IMR-90 (cell line): ENCODE measurements around the gene OMD. TPM values are rescaled to one million over a fixed set of nuclear protein-coding genes. Genes with fewer than 3 reads are reported as not detected.

ENCODE experiments used
- ATAC-seq: fragments of 200-7000 bp; cut with Tn5 transposase; 2 replicates; pipeline ENCODE4 v1.9.1; 2020; ENCODE audit warnings: low read depth, mild to moderate bottlenecking, moderate library complexity
- BruUV-seq: library from RNA; stranded (reverse); fragments of 400-500 nt; replicated peaks from 2 replicates; lab custom pipeline; 2021; lab: Mats Ljungman, UMichigan
- CTCF ChIA-PET: fragments of 300-600 bp; formaldehyde crosslinking; extraction: SDS; loops from one replicate; lab custom pipeline; 2021; ENCODE audit warnings: antibody characterized with exemption; lab: Yijun Ruan, JAX
- POLR2A ChIA-PET: fragments of 300-600 bp; sonication (Branson Sonifier 250); formaldehyde crosslinking; loops from one replicate; lab custom pipeline; 2022; ENCODE audit warnings: antibody characterized with exemption; ENCODE audit not compliant: unreplicated experiment; lab: Charles Lee
- DNase-seq: peaks from one replicate; pipeline ENCODE4 v3.0.0; 2013
- H2AFZ ChIP-seq: replicated peaks from 2 replicates; pipeline ENCODE3; 2013; ENCODE audit warnings: low read length, mild to moderate bottlenecking; ENCODE audit not compliant: poor library complexity
- H2AK5ac ChIP-seq: 2 replicates; pipeline ENCODE4 v1.6.1; 2013; ENCODE audit warnings: low read depth, low read length, inconsistent platforms
- H2AK9ac ChIP-seq: replicated peaks from 2 replicates; pipeline ENCODE3; 2013; ENCODE audit warnings: mild to moderate bottlenecking, low read depth, low read length, moderate library complexity; ENCODE audit not compliant: poor library complexity
- H2BK120ac ChIP-seq: 2 replicates; pipeline ENCODE4 v1.6.1; 2013; ENCODE audit warnings: low read depth, low read length, inconsistent platforms
- H2BK15ac ChIP-seq: 3 replicates; pipeline ENCODE4 v1.6.1; 2013; ENCODE audit warnings: low read depth, low read length, inconsistent platforms
- H2BK20ac ChIP-seq: 2 replicates; pipeline ENCODE4 v1.6.1; 2013; ENCODE audit warnings: low read depth, mild to moderate bottlenecking, inconsistent platforms, low read length, moderate library complexity
- H2BK5ac ChIP-seq: 2 replicates; pipeline ENCODE4 v1.6.1; 2013; ENCODE audit warnings: mild to moderate bottlenecking, low read depth, low read length, inconsistent platforms; ENCODE audit not compliant: poor library complexity, severe bottlenecking
- H3K14ac ChIP-seq: replicated peaks from 2 replicates; pipeline ENCODE4 v1.6.1; 2013; ENCODE audit warnings: low read depth, low read length, inconsistent platforms
- H3K18ac ChIP-seq: 2 replicates; pipeline ENCODE4 v1.6.1; 2013; ENCODE audit warnings: low read depth, low read length, control low read depth
- H3K23ac ChIP-seq: 2 replicates; pipeline ENCODE4 v1.6.1; 2013; ENCODE audit warnings: low read depth, low read length, inconsistent platforms
- H3K27ac ChIP-seq: 2 replicates; pipeline ENCODE4 v1.5.1; 2013; ENCODE audit warnings: mild to moderate bottlenecking, control low read depth, low read length; ENCODE audit not compliant: insufficient read depth
- H3K27me3 ChIP-seq: 2 replicates; pipeline ENCODE4 v1.6.1; 2013; ENCODE audit warnings: low read length; ENCODE audit not compliant: control insufficient read depth, insufficient read depth
- H3K36me3 ChIP-seq: 2 replicates; pipeline ENCODE4 v1.6.1; 2013; ENCODE audit warnings: low read length, mixed read lengths; ENCODE audit not compliant: control insufficient read depth, insufficient read depth
- H3K4ac ChIP-seq: 2 replicates; pipeline ENCODE4 v1.6.1; 2013; ENCODE audit warnings: low read depth, low read length, inconsistent platforms
- H3K4me1 ChIP-seq: 2 replicates; pipeline ENCODE4 v1.6.1; 2013; ENCODE audit warnings: low read length, mixed read lengths; ENCODE audit not compliant: control insufficient read depth, insufficient read depth
- H3K4me2 ChIP-seq: 2 replicates; pipeline ENCODE4 v1.6.1; 2013; ENCODE audit warnings: low read depth, mild to moderate bottlenecking, control low read depth, low read length, moderate library complexity
- H3K4me3 ChIP-seq: 2 replicates; pipeline ENCODE4 v1.5.1; 2013; ENCODE audit warnings: low read depth, mild to moderate bottlenecking, control low read depth, low read length, moderate library complexity; ENCODE audit not compliant: insufficient read depth
- H3K56ac ChIP-seq: 2 replicates; pipeline ENCODE4 v1.6.1; 2013; ENCODE audit warnings: low read length, inconsistent platforms; ENCODE audit not compliant: insufficient read depth; ENCODE audit errors: extremely low read depth
- H3K79me1 ChIP-seq, 2 experiments: 2 replicates each; pipeline ENCODE4 v1.6.1; 2013; ENCODE audit warnings: low read length in 2 of 2, inconsistent platforms in 1 of 2, low read depth in 1 of 2
- H3K9ac ChIP-seq: 2 replicates; pipeline ENCODE4 v1.6.1; 2013; ENCODE audit warnings: low read depth, low read length, control low read depth
- H3K9me1 ChIP-seq: 2 replicates; pipeline ENCODE4 v1.6.1; 2013; ENCODE audit warnings: low read length, inconsistent platforms; ENCODE audit not compliant: insufficient read depth
- H3K9me3 ChIP-seq: 2 replicates; pipeline ENCODE4 v1.6.1; 2013; ENCODE audit warnings: low read length; ENCODE audit not compliant: control insufficient read depth, insufficient read depth
- H4K20me1 ChIP-seq: 2 replicates; pipeline ENCODE4 v1.6.1; 2013; ENCODE audit warnings: low read length, inconsistent platforms; ENCODE audit not compliant: insufficient read depth
- H4K5ac ChIP-seq: 2 replicates; pipeline ENCODE4 v1.6.1; 2013; ENCODE audit warnings: mild to moderate bottlenecking, low read depth, low read length, control low read depth
- H4K8ac ChIP-seq, 2 experiments: 2 replicates each; pipeline ENCODE4 v1.6.1; 2013; ENCODE audit warnings: low read depth in 2 of 2, low read length in 2 of 2, control low read depth in 1 of 2, inconsistent platforms in 1 of 2
- H4K91ac ChIP-seq: 2 replicates; pipeline ENCODE4 v1.6.1; 2013; ENCODE audit warnings: low read depth, low read length, inconsistent platforms; ENCODE audit not compliant: insufficient read depth
- BHLHE40 ChIP-seq: fragments of 150-350 bp; IDR thresholded peaks from 2 replicates; pipeline ENCODE4 v1.6.1; 2016; ENCODE audit warnings: mild to moderate bottlenecking, low read depth, low read length
- CEBPB ChIP-seq: IDR thresholded peaks from 2 replicates; pipeline ENCODE4 v1.6.1; 2012; ENCODE audit warnings: low read depth, low read length, improper control_type of control experiment
- CHD1 ChIP-seq: IDR thresholded peaks from 2 replicates; pipeline ENCODE4 v1.6.1; 2012; ENCODE audit warnings: low read depth, low read length, improper control_type of control experiment
- FOS ChIP-seq: fragments of 150-350 bp; IDR thresholded peaks from 2 replicates; pipeline ENCODE4 v1.6.1; 2016; ENCODE audit warnings: low read depth, low read length
- MAFK ChIP-seq: IDR thresholded peaks from 2 replicates; pipeline ENCODE4 v1.6.1; 2012; ENCODE audit warnings: low read depth, low read length, improper control_type of control experiment
- MAZ ChIP-seq: IDR thresholded peaks from 2 replicates; pipeline ENCODE4 v1.6.1; 2012; ENCODE audit warnings: low read depth, mild to moderate bottlenecking, low read length, improper control_type of control experiment, moderate library complexity, borderline replicate concordance
- NFE2L2 ChIP-seq: fragments of 150-350 bp; IDR thresholded peaks from 2 replicates; pipeline ENCODE4 v1.6.1; 2016; ENCODE audit warnings: low read depth, mild to moderate bottlenecking, low read length
- POLR2A ChIP-seq: IDR thresholded peaks from 2 replicates; pipeline ENCODE4 v1.6.1; 2012; ENCODE audit warnings: mild to moderate bottlenecking, low read depth, low read length
- RAD21 ChIP-seq: IDR thresholded peaks from 2 replicates; pipeline ENCODE4 v1.6.1; 2012; ENCODE audit warnings: low read length, improper control_type of control experiment
- RCOR1 ChIP-seq: IDR thresholded peaks from 2 replicates; pipeline ENCODE4 v1.6.1; 2012; ENCODE audit warnings: mild to moderate bottlenecking, low read length, improper control_type of control experiment; ENCODE audit not compliant: insufficient replicate concordance
- WGBS, 2 experiments: methylation state at CpG; one replicate each; pipeline versions ENCODE4 v1.1.5 to v1.1.7; 2013; ENCODE audit warnings: missing lambda C conversion rate in 2 of 2; ENCODE audit not compliant: insufficient read length in 1 of 2; ENCODE audit errors: extremely low coverage in 2 of 2; 5-methylcytosine and 5-hydroxymethylcytosine counted together
- dilution Hi-C: fragments of 300-500 bp; cut with HindIII; formaldehyde crosslinking; loops from one replicate; pipeline ENCODE4 v1.14.3; 2018; ENCODE audit warnings: low sequenced_read_pairs; ENCODE audit not compliant: unreplicated experiment
- in situ Hi-C: fragments of 300-500 bp; cut with MboI; formaldehyde crosslinking; loops from 3 replicates; pipeline ENCODE4 v1.14.3; 2019; ENCODE audit warnings: low sequenced_read_pairs, inconsistent platforms, mixed read lengths
- intact Hi-C: fragments of 100-400 bp; cut with micrococcal nuclease; formaldehyde crosslinking; loops from 2 replicates; pipeline ENCODE4 v1.10.0; 2022
- polyA plus RNA-seq, 3 experiments: library from polyadenylated mRNA; depleted of rRNA; stranded (reverse); fragments of >200 nt; gene quantifications; 2 replicates each; pipeline ENCODE4 v1.2.3, GENCODE V29; 2012; ENCODE audit warnings: low replicate concordance in 1 of 3
- total RNA-seq: library from RNA; depleted of rRNA; stranded (reverse); fragments of >200 nt; gene quantifications from 2 replicates; pipeline ENCODE4 v1.2.3, GENCODE V29; 2012
- TF ChIP-seq, protein P1 (sequence below): conservative IDR thresholded peaks from 2 replicates; pipeline ENCODE4 v1.5.1; 2012; ENCODE audit warnings: mild to moderate bottlenecking, low read depth, low read length, improper control_type of control experiment
- TF ChIP-seq, protein P2 (sequence below): fragments of 150-350 bp; IDR thresholded peaks from 2 replicates; pipeline ENCODE4 v1.6.1; 2017; ENCODE audit warnings: mild to moderate bottlenecking, antibody characterized with exemption, low read length, low read depth
- TF ChIP-seq, protein P3 (sequence below): fragments of 150-350 bp; IDR thresholded peaks from 2 replicates; pipeline ENCODE4 v1.6.1; 2016; ENCODE audit warnings: low read depth, mild to moderate bottlenecking, low read length, moderate library complexity, borderline replicate concordance

Gene OMD
- total and polyA plus RNA-seq, 2 of the 4 experiments (the other 2 are of a cell fraction) = not detected

DNA sequence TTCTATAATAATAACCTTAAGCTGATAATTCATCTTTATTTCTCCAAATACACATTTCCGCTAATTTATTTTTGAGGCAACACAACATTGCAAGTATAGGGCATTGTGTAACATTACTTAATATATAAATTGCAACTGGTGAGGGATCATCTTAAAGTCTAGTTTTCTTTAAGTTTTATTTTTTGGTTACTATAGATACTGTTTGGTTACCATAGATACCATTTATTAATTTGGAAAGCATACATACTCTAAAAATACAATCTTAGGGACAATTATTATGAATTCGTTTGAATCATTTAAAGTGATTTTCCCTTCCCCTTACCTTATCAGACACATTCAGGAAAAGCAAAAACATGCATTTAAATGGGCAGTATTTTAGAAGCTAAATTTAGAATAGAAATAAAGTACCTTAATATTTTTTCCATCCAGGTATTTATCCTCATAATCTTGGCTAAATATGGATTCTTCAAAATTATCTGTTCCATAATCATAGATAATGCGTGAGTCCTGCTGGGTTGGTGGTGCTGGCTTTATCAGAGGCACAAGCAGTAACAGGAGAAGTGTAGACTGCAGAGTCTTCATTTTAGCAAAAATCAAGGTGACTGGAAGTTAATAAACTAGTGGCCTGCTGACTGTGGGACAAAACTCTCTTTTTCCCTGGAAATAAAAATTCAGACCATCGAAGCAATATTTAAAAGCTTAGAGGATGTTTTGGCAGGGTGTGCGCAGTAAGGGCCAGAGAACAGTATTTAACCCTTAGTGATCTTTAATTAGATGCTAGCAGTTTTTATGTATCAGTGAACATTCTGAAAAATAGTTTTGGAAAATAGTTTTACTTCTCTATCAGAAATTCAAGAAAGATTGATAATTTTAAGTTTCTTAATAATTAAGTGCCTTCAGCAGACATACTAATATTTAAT is 21.2 kb downstream of the OMD start (continued):
- no peak for TF ChIP-seq MAFK

DNA sequence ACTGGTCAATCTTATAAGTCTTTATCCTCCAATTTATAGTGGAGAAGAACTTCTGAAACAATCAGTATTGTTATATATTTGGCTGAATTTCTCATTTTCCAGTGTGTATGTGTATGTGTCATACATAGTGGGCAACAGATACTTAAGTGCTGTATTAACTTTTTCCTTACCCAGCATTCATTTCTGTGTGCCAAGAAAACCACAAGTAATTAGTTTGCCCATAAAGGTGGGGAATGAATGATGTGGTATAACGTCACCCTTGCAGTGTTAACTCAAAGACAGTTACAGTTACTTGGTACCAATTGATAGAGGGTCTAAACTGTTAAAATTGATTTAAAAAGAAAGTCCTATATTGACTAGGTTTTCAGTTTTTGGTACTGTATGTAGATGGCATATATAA is 21.9 kb downstream of the OMD start:
- H4K91ac ChIP-seq = no peak overlapping the region
- dilution Hi-C loops (no loop called here), in situ Hi-C loops (no loop called here), intact Hi-C loops (no loop called here)
- no peak overlapping the region for H2AK9ac ChIP-seq
- peaks cover 5% of the 10 kb centered on the region; the same call in 1 of the 2 replicates for H3K4me1 ChIP-seq
- DNase-seq (no peak), ATAC-seq (no peak)
- H3K14ac ChIP-seq = no peak overlapping the region
- H2AFZ ChIP-seq = no peak overlapping the region
- H3K9me3 ChIP-seq = no peaks in the 10 kb centered on the region
- no peak overlapping the region for H3K23ac ChIP-seq
- no TSS peak for BruUV-seq
- no peak overlapping the region for H3K56ac ChIP-seq
- no peak overlapping the region for H4K5ac ChIP-seq
- H3K4me2 ChIP-seq = no peak overlapping the region
- H3K4ac ChIP-seq = no peak overlapping the region
- no peak overlapping the region for H2BK20ac ChIP-seq
- no peak overlapping the region for H3K27ac ChIP-seq
- no peak overlapping the region for H4K8ac ChIP-seq
- no peak overlapping the region for H2AK5ac ChIP-seq
- no peak overlapping the region for H2BK5ac ChIP-seq
- H3K18ac ChIP-seq = no peak overlapping the region
- H2BK15ac ChIP-seq = no peak overlapping the region
- no peaks in the 10 kb centered on the region for H3K36me3 ChIP-seq
- ChIA-PET POLR2A (no interaction called here), CTCF (no interaction called here)
- no peak overlapping the region for H2BK120ac ChIP-seq
- H3K9me1 ChIP-seq = 0 out of 2 replicates have a peak, but pooled peaks cover 3% of the 10 kb centered on the region
- no peak overlapping the region for H3K9ac ChIP-seq
- no peaks in the 10 kb centered on the region for H3K79me1 ChIP-seq
- H3K27me3 ChIP-seq = no peaks in the 10 kb centered on the region
- no peaks in the 10 kb centered on the region for H4K20me1 ChIP-seq
- no CpG with 5 or more reads among the region's 1 CpG for WGBS, 2 experiments
- no peak overlapping the region for H3K4me3 ChIP-seq
- TF ChIP-seq CEBPB = no peak
- no peak for TF ChIP-seq MAFK
- TF ChIP-seq MAZ = no peak
- TF ChIP-seq BHLHE40 = no peak
- TF ChIP-seq RAD21 = no peak
- TF ChIP-seq, protein P1, sequence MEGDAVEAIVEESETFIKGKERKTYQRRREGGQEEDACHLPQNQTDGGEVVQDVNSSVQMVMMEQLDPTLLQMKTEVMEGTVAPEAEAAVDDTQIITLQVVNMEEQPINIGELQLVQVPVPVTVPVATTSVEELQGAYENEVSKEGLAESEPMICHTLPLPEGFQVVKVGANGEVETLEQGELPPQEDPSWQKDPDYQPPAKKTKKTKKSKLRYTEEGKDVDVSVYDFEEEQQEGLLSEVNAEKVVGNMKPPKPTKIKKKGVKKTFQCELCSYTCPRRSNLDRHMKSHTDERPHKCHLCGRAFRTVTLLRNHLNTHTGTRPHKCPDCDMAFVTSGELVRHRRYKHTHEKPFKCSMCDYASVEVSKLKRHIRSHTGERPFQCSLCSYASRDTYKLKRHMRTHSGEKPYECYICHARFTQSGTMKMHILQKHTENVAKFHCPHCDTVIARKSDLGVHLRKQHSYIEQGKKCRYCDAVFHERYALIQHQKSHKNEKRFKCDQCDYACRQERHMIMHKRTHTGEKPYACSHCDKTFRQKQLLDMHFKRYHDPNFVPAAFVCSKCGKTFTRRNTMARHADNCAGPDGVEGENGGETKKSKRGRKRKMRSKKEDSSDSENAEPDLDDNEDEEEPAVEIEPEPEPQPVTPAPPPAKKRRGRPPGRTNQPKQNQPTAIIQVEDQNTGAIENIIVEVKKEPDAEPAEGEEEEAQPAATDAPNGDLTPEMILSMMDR = no peak
- TF ChIP-seq, protein P2, sequence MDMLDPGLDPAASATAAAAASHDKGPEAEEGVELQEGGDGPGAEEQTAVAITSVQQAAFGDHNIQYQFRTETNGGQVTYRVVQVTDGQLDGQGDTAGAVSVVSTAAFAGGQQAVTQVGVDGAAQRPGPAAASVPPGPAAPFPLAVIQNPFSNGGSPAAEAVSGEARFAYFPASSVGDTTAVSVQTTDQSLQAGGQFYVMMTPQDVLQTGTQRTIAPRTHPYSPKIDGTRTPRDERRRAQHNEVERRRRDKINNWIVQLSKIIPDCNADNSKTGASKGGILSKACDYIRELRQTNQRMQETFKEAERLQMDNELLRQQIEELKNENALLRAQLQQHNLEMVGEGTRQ = no peak
- no peak for TF ChIP-seq NFE2L2
- TF ChIP-seq, protein P3, sequence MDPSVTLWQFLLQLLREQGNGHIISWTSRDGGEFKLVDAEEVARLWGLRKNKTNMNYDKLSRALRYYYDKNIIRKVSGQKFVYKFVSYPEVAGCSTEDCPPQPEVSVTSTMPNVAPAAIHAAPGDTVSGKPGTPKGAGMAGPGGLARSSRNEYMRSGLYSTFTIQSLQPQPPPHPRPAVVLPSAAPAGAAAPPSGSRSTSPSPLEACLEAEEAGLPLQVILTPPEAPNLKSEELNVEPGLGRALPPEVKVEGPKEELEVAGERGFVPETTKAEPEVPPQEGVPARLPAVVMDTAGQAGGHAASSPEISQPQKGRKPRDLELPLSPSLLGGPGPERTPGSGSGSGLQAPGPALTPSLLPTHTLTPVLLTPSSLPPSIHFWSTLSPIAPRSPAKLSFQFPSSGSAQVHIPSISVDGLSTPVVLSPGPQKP = no peak
- TF ChIP-seq RCOR1 = no peak
- no peak for TF ChIP-seq FOS
- no peak for TF ChIP-seq CHD1
- no peak for TF ChIP-seq POLR2A
